HG02840 (cell line): ENCODE results near the gene TRPC1.
"Not testable (repeated sequence)": the region's sequence is repeated elsewhere in the genome, so short reads cannot be mapped to it uniquely, and the experiment has no call there.

ENCODE experiments used
- ATAC-seq: cut with Tn5 transposase; IDR thresholded peaks from one replicate; pipeline ENCODE4 v1.9.1; 2021; ENCODE audit warnings: mild to moderate bottlenecking, moderate library complexity, moderate number of reproducible peaks; ENCODE audit not compliant: unreplicated experiment, low FRiP score

Gene TRPC1

GRCh38 chr3:142723968-142724681, at the start of gene TRPC1:
Gene TRPC1 (plus strand): TSS chr3:142724034. CDS start chr3:142724560, 526 bp downstream.
- peak; percentile 95 for ATAC-seq

GRCh38 chr3:142676151-142676550, 47.7 kb upstream of the TRPC1 start:
- ATAC-seq = no peak

- ATAC-seq = no peak
Measured at GRCh38 chr3:142680710-142681109, 43.1 kb upstream of the TRPC1 start.

GRCh38 chr3:142690613-142691012, 33.2 kb upstream of the TRPC1 start:
- ATAC-seq = no peak

GRCh38 chr3:142691527-142691926, 32.3 kb upstream of the TRPC1 start:
- no peak for ATAC-seq

GRCh38 chr3:142693136-142693853, 30.5 kb upstream of the TRPC1 start:
- ATAC-seq = no peak

- ATAC-seq = no peak
Measured at GRCh38 chr3:142694225-142694624, 29.6 kb upstream of the TRPC1 start.

- ATAC-seq = no peak
Measured at GRCh38 chr3:142705198-142705597, 18.6 kb upstream of the TRPC1 start.

GRCh38 chr3:142706321-142707127, 17.3 kb upstream of the TRPC1 start:
- no peak for ATAC-seq

GRCh38 chr3:142709207-142709606, 14.6 kb upstream of the TRPC1 start:
- ATAC-seq = no peak

- not testable (repeated sequence) for ATAC-seq
Measured at GRCh38 chr3:142714882-142715281, 9.0 kb upstream of the TRPC1 start.

GRCh38 chr3:142716102-142716501, 7.7 kb upstream of the TRPC1 start:
- ATAC-seq = no peak

GRCh38 chr3:142723665-142723967, 218 bp upstream of the TRPC1 start:
- ATAC-seq = no peak

- ATAC-seq = peak; percentile 15
Measured at GRCh38 chr3:142724682-142725356, 985 bp downstream of the TRPC1 start.

- no peak for ATAC-seq
Measured at GRCh38 chr3:142725357-142725739, 1.5 kb downstream of the TRPC1 start.

- ATAC-seq = no peak
Measured at GRCh38 chr3:142726017-142726416, 2.2 kb downstream of the TRPC1 start.

GRCh38 chr3:142732066-142732465, 8.2 kb downstream of the TRPC1 start:
- no peak for ATAC-seq

- no peak for ATAC-seq
Measured at GRCh38 chr3:142734834-142735233, 11.0 kb downstream of the TRPC1 start.

GRCh38 chr3:142735462-142735861, 11.6 kb downstream of the TRPC1 start:
- ATAC-seq = no peak

GRCh38 chr3:142738396-142738795, 14.6 kb downstream of the TRPC1 start:
- no peak for ATAC-seq

- ATAC-seq = no peak
Measured at GRCh38 chr3:142746646-142747045, 22.8 kb downstream of the TRPC1 start.
